Spleen (tissue), 11 donors: Measurements from ENCODE around the gene MRPL41. TPM values are rescaled to one million over a fixed set of nuclear protein-coding genes. Genes with fewer than 3 reads are reported as not detected.

ENCODE experiments used
- DNase-seq: peaks from one replicate; pipeline ENCODE4 v3.0.0-alpha.2; 2020
- H3K27ac ChIP-seq, 8 donors: fragments of 200-600 bp; sonication (generic) in 7 of 8; 1 replicate in 4 of 8; 2 replicates in 4 of 8; pipeline versions ENCODE4 v1.5.0 to v1.8.0; 2016 to 2021; ENCODE audit warnings: inconsistent platforms in 4 of 8, mild to moderate bottlenecking in 4 of 8, moderate library complexity in 1 of 8
- H3K27me3 ChIP-seq, 7 donors: fragments of 200-600 bp; sonication (generic) in 6 of 7; replicated peaks in 1 of 7; 1 replicate in 4 of 7; 2 replicates in 3 of 7; pipeline versions ENCODE4 v1.5.0 to v1.8.0; 2016 to 2021; ENCODE audit warnings: inconsistent platforms in 3 of 7, mild to moderate bottlenecking in 1 of 7
- H3K36me3 ChIP-seq, 6 donors: fragments of 200-600 bp; sonication (generic) in 5 of 6; 1 replicate in 4 of 6; 2 replicates in 2 of 6; pipeline versions ENCODE4 v1.5.0 to v1.8.0; 2016 to 2021; ENCODE audit warnings: inconsistent platforms in 2 of 6
- H3K4me1 ChIP-seq, 6 donors: fragments of 200-600 bp; sonication (generic) in 5 of 6; 1 replicate in 3 of 6; 2 replicates in 3 of 6; pipeline versions ENCODE4 v1.5.0 to v1.8.0; 2016 to 2021; ENCODE audit warnings: inconsistent platforms in 3 of 6
- H3K4me3 ChIP-seq, 8 donors: fragments of 200-600 bp; sonication (generic) in 7 of 8; 1 replicate in 4 of 8; 2 replicates in 4 of 8; pipeline versions ENCODE4 v1.5.0 to v1.8.0; 2016 to 2021; ENCODE audit warnings: inconsistent platforms in 4 of 8, mild to moderate bottlenecking in 4 of 8, moderate library complexity in 2 of 8
- H3K9me3 ChIP-seq, 8 donors: fragments of 200-600 bp; sonication (generic) in 7 of 8; 1 replicate in 4 of 8; 2 replicates in 4 of 8; pipeline versions ENCODE4 v1.5.0 to v1.8.0; 2016 to 2021; ENCODE audit warnings: inconsistent platforms in 4 of 8
- CTCF ChIP-seq, 11 experiments: fragments of 200-600 bp in 7 of 11; fragments of 450-650 bp in 4 of 11; sonication (generic) in 4 of 11; IDR thresholded peaks in 8 of 11; conservative IDR thresholded peaks in 3 of 11; 1 replicate in 7 of 11; 2 replicates in 4 of 11; pipeline versions ENCODE4 v1.4.0 to v1.8.0; 2016 to 2021; ENCODE audit warnings: antibody characterized with exemption in 11 of 11, inconsistent platforms in 4 of 11, mild to moderate bottlenecking in 1 of 11
- POLR2A ChIP-seq, 3 donors: fragments of 450-650 bp; IDR thresholded peaks; one replicate each; pipeline ENCODE4 v1.5.1; 2017; ENCODE audit warnings: antibody characterized with exemption in 3 of 3, mild to moderate bottlenecking in 1 of 3
- POLR2AphosphoS5 ChIP-seq, 3 donors: sonication (generic); formaldehyde crosslinking; IDR thresholded peaks; one replicate each; pipeline ENCODE4 v1.5.1; 2017; ENCODE audit warnings: antibody characterized with exemption in 3 of 3
- WGBS, 5 donors: extraction: QIAGEN DNeasy Blood & Tissue Kit in 3 of 5; methylation state at CpG; one replicate each; pipeline versions ENCODE4 v1.1.5 to v1.1.7; 2013 to 2018; 5-methylcytosine and 5-hydroxymethylcytosine counted together
- intact Hi-C: fragments of 100-400 bp; cut with DNase I; formaldehyde crosslinking; loops from one replicate; pipeline ENCODE4 v1.15.0; 2023; ENCODE audit warnings: low total_unique reads
- polyA plus RNA-seq, 3 donors: library from polyadenylated mRNA; stranded (reverse); fragments of 200-250 nt; gene quantifications; one replicate each; pipeline ENCODE4 v1.2.1, GENCODE V29; 2013
- total RNA-seq, 7 donors: library from RNA; depleted of rRNA in 3 of 7; stranded (reverse); fragments of >200 nt in 3 of 7; fragmentation: NEBNext Ultra II Directional in 4 of 7; extraction: Animal tissue kit (Norgen Biotek cat#: 25700) in 4 of 7; gene quantifications; one replicate each; pipeline versions ENCODE4 v1.1.0 to v1.2.1, GENCODE V29; 2016 to 2021
- donor health status: healthy with polysubstance abuse.
- donor health status: DM: no; HTN: no; CAD: no; lungs with moderate emphysema.
- donor health status: DM: no; HTN: no; CAD: no.
- donor health status: Bipolar disorder and iron deficiency.
- donor health status: healthy.
- donor health status: DM: no; HTN: no; CAD: no.
- donor health status: DM: yes; HTN: yes; CAD: no.

MRPL41 gene
- total and polyA plus RNA-seq, 10 donors = 20.5 to 98.1 (median 35.5) TPM

- Histone ChIP-seq H3K27me3 (no peaks in the 10 kb centered on the region), H3K4me1 (peaks cover 10 to 26% (median 17%) of the 10 kb centered on the region in 6 donors), H3K36me3 (peaks cover 0 to 65% (median 39%) of the 10 kb centered on the region in 6 donors), H3K9me3 (no peaks in the 10 kb centered on the region), H3K4me3 (no peak overlapping the region), H3K27ac (no peak overlapping the region)
- TF ChIP-seq POLR2AphosphoS5 (IDR thresholded peaks at IDR 0.05) (no peak), CTCF (IDR thresholded peaks at IDR 0.05 in 8 of 11, conservative IDR thresholded peaks at IDR 0.05 in 3 of 11) (peak in 6 of 11 experiments; percentile 11 to 34 (median 24))
- intact Hi-C loops = no loop called here
- no peak for DNase-seq
- WGBS, 5 donors = 81 to 87% (median 84%) methylated on average over 13 to 20 of the region's 20 CpGs
Measured at GRCh38 chr9:137582286-137582860, 30.7 kb downstream of the MRPL41 start.

DNA sequence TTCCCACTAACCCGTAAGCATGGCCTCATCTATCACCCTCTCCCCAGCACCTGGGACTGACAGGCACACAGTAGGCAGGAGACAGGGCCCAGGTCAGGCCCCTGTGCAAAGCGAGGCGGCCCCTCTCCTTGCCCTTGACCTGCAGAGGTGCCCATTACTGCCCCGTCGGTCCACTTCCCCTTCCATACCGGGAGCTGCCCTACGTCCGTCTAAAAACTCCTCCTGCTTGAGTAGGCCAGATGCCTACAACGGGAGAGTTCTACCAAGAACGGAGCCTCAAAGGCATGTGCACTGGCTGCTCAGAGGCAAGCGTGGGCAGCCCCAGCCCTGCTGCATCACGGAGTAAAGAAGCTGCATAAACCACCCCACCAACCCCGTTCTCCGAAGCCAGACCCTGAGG lies 31.7 kb downstream of the MRPL41 start:
- H3K36me3 ChIP-seq = peaks cover 0 to 75% (median 49%) of the 10 kb centered on the region in 6 donors
- no peak for TF ChIP-seq POLR2AphosphoS5 (IDR thresholded peaks at IDR 0.05)
- TF ChIP-seq POLR2A (IDR thresholded peaks at IDR 0.05) = no peak
- no peak for TF ChIP-seq CTCF (IDR thresholded peaks at IDR 0.05 in 8 of 11, conservative IDR thresholded peaks at IDR 0.05 in 3 of 11)
- no peaks in the 10 kb centered on the region for H3K9me3 ChIP-seq
- no peak for DNase-seq
- no peak overlapping the region for H3K27ac ChIP-seq
- H3K27me3 ChIP-seq = no peaks in the 10 kb centered on the region
- no peak overlapping the region for H3K4me3 ChIP-seq
- peaks cover 2 to 23% (median 11%) of the 10 kb centered on the region in 6 donors for H3K4me1 ChIP-seq
- intact Hi-C loops = no loop called here
- WGBS, 5 donors = 81 to 90% (median 85%) methylated on average over 14 of the region's 14 CpGs

GRCh38 chr9:137583957-137584356 lies 32.3 kb downstream of the MRPL41 start:
- Histone ChIP-seq H3K27ac (no peak overlapping the region), H3K36me3 (peaks cover 0 to 77% (median 49%) of the 10 kb centered on the region in 6 donors), H3K9me3 (no peaks in the 10 kb centered on the region), H3K4me1 (peaks cover 2 to 26% (median 11%) of the 10 kb centered on the region in 6 donors), H3K4me3 (no peak overlapping the region), H3K27me3 (no peaks in the 10 kb centered on the region)
- intact Hi-C loops = no loop called here
- 84 to 93% (median 87%) methylated on average over 7 to 8 of the region's 8 CpGs for WGBS, 5 donors
- TF ChIP-seq POLR2A (IDR thresholded peaks at IDR 0.05) (no peak), POLR2AphosphoS5 (IDR thresholded peaks at IDR 0.05) (no peak), CTCF (IDR thresholded peaks at IDR 0.05 in 8 of 11, conservative IDR thresholded peaks at IDR 0.05 in 3 of 11) (no peak)
- DNase-seq = no peak

DNA sequence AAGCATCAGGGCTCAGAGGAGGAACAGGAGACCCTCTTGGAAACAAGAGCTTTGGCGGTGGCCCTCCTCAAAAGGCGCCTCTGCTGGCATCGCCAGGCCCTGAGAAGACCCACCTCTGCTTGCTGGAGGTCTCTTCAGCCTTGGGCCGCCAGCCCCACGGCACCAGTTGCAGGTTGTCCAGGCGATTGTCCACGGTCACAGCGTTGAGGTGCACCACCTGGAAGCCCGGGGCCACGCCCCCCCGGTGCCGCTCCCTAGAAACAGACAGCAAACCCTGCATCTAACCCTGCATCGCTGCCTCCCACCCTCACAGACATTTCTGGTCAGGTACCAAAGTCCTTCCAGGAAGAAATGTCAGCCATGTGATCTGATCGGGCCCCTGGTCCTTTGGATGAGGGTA lies 35.2 kb downstream of the MRPL41 start:
- H3K9me3 ChIP-seq = no peaks in the 10 kb centered on the region
- no peak for TF ChIP-seq POLR2A (IDR thresholded peaks at IDR 0.05)
- no peak for TF ChIP-seq POLR2AphosphoS5 (IDR thresholded peaks at IDR 0.05)
- no peak for TF ChIP-seq CTCF (IDR thresholded peaks at IDR 0.05 in 8 of 11, conservative IDR thresholded peaks at IDR 0.05 in 3 of 11)

More for the DNA sequence above, 35.2 kb downstream of the MRPL41 start:
- 93 to 100% (median 97%) methylated on average over 8 to 14 of the region's 14 CpGs for WGBS, 5 donors
- Histone ChIP-seq H3K27ac (no peak overlapping the region), H3K27me3 (no peaks in the 10 kb centered on the region), H3K36me3 (peaks cover 0 to 67% (median 42%) of the 10 kb centered on the region in 6 donors), H3K4me3 (no peak overlapping the region), H3K4me1 (peaks cover 6 to 34% (median 22%) of the 10 kb centered on the region in 6 donors)
- intact Hi-C loops = no loop called here
- no peak for DNase-seq
